ENCODE measurements around the gene NPW.

The NPW gene

DNA sequence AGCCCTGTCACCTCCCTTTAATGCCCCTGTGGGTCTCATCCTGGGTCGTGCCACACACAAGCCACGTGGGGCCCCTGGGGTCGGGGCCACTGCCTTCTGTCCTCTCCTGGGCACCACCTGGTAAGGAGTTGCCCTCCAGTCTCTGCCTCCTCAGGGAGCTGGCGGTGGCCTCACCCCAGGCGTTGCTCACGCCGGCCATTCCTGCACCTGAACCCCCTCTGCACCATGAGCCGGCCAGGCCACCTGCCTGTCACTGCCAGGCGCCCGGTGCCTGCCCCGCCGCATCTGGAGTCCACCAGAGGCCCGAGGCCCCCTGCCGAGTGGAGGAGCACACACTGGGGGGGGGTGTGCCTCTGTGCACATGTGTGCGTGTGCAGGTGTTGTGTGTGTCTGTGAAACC is 17.5 kb downstream of the NPW start:
- DNase-seq, result no peak

DNA sequence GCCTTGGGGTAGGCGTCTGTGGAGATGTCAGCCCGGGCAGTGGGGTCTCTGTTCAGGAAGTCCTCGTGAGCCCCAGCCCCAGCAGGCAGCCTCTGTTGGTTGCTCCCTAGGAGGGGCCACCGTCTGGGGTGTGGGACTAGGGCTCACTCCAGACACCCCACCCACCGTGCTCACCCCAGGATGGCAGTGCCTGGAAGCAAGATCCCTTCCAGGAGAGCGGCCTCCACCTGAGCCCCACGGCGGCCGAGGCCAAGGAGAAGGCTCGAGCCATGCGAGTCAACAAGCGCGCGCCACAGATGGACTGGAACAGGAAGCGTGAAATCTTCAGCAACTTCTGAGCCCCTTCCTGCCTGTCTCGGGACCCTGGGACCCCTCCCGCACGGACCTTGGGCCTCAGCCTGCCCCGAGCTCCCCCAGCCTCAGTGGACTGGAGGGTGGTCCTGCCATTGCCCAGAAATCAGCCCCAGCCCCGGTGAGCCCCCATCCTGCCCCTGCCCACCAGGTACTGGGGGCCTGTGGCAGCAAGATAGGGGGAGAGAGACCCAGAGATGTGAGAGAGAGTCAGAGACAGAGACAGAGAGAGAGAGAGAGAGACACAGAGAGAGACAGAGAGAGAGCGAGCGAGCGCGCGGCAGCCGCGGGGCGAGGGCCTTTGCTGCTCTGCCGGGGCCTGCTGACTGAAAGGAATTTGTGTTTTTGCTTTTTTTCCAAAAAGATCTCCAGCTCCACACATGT is 18.2 kb downstream of the NPW start:
- DNase-seq, result no peak

DNA sequence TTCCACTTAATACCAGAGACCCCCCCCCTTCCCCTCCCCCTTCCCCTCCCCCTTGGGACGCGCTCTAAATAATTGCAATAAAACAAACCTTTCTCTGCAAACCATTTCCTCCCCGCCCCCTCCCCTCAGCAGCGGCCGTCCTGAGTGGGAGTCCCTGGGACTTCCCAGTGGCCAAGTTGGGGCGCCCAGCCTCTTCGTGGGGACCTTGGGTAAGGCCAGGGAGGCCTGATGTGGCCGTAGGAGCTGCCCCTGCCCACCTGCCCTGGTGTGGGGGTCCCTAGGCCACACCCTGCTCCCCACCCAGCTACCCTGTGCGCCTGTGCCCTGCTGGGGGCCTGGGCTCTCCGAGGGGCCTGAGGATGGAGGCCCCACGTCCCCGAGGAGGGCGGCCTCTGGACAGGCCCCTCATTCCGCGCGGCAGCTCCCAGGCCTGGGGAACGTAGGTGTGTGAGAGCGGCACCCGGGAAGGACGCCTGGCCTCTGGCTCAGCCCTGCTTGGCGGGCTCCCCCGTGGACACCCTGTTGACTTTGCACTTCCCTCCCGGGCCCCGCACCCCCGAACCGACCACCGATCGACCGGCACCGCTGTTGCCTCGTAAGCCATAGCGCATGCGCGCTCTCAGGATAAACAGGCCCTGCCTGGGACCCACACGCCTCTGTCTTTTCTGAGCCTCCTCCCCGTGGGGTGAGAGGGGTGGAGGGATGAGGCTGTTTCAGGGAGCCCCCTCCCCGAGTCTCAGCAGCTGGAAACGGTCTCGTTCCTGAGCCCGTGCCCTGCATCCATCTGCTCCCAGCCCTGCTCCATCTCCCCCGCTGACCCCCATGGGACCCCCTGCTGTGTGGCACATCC is 19.0 kb downstream of the NPW start:
- no peak for DNase-seq

DNA sequence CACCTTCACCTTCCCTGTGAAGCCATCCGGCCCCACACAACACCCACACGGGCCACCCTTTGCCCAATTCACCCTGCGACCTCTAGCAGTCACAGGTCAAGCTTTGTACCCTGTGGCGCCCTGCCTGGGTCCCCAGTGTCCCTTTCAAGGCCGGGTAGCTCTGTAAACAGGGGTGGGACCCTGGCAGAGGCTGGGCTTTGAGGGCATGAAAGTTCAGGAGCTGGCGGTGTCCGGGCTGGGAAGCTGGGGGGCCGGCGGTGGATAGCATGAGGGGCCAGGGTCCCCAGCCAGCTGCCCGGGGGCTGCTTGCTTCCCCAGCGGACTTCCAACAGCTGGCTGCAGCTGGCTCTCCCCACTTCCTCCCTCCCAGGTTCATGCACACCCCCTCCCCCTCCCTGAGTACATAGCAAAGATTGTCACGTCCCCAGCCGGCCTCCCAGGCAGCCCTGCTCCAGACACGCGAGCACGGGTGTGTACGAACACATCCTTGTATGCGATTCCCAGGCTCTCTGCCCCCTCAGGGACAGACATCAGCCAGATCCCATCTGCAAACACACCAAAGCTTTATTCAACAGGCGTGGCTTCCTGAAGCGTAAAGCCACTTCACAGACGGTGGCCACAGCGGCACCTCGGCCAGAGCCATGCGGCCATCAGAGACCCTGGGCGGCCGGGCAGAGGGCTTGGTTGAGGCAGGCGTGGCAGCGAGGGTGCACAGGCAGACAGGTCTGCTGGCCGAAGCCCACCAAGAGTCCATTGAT is 19.9 kb downstream of the NPW start:
- DNase-seq, result no peak

DNA sequence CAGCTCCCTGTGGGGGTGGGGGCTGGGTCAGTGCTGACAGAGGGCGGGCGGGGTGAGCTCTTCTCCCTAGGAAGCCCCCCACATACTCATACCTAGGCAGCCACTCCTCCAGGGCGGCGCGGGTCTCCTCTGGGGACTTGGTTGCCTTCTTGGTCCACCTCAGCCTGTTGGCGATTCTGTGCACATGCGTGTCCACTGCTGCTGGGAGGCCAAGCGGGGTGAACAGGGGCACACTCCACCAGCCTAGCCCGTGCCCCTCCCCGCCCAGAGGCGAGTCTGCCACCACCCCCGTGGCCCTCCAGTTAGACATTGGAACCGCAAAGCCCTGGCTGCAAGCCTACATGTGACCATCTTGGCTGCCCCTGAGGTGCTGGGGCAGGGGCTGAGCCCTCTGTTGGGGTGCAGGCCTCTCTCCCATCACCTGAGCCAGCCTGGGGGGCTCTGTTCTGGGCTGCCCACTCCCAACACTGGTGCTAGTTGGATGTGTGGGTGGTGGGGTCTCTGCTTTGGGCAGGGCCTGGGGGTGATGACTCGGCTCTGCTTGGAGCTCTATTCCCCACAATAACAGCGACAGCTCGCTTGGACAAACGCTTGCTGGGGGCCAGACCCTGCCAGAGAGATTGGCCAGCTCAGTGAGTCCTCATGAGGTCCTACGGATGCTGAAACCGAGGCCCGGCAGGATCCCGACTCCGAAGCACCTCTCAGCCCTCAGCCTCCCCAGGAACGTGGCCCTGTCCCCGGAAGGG is 20.6 kb downstream of the NPW start:
- DNase-seq, result no peak

DNA sequence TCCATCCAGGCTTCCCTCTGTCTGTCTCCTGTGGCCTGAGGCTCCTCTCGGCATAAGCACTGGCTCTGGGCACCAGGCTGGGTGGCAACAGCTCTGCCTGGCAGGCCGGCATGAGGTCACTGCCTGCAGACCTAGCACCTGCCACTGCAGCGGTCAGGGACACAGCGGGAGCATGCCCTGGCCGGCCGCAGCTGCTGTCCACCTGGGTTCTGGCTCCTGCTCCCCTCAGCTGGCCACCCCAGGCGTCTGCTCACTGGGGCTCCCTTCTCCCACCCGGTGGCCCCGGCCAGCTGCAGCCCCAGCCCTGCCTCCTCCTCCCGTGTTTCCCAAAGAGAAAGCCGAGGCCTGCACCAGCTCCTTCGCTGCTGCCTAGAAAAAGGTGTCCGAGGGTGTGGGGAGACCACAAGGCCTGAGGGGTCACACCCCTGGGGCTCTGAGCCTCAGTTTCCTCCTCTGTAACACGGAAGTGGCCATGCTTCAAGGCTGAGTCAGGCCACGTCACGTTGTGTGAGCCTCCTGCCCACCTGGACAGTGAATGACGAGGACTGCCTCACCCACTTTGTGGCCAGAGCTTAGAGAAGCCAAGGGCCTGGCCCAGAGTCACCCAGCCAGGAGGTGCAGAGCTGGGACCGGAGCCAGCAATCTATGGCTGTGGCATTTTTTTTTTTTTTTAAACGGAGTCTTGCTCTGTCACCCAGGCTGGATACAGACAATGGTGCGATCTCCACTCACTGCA is 21.4 kb downstream of the NPW start:
- no peak for DNase-seq

DNA sequence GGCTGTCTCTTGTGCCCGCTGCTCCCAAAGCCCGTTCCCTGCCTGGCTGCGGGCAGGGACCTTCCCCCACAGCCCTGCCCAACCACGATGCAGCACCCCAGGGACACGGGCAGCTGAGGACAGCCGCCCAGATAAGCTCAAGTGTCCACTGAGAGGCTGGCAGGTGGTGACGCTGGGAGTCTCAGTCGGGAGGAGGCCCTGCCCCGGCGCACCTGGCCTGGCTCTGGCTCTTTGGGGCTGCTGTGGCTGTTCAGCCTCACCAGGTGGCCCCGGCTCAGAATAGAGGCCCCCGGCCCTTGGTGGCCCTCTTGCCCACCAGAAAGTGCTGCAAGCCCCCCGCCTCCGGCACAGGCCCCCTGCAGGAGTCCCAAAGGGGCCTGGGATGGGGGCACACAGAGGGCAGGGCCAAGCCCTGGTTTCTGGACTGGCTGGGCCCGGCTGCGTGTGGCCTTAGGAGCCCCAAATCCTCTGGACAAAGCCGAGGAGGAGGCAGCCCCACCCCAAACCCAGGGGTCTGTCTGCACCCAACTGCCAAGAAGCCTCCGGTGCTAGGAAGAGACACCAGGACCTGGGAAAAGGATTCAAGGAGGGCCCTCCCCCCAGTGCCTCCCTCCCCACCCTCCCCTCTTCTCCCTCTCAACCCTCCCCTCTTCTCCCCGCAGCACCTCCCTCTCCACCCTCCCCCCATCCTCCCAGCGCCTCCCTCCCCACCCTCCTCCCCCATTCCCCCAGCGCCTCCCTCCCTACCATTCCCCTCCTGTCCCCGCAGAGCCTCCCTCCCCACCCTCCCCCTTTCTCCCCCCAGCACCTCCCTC is 22.8 kb downstream of the NPW start:
- no peak for DNase-seq

DNA sequence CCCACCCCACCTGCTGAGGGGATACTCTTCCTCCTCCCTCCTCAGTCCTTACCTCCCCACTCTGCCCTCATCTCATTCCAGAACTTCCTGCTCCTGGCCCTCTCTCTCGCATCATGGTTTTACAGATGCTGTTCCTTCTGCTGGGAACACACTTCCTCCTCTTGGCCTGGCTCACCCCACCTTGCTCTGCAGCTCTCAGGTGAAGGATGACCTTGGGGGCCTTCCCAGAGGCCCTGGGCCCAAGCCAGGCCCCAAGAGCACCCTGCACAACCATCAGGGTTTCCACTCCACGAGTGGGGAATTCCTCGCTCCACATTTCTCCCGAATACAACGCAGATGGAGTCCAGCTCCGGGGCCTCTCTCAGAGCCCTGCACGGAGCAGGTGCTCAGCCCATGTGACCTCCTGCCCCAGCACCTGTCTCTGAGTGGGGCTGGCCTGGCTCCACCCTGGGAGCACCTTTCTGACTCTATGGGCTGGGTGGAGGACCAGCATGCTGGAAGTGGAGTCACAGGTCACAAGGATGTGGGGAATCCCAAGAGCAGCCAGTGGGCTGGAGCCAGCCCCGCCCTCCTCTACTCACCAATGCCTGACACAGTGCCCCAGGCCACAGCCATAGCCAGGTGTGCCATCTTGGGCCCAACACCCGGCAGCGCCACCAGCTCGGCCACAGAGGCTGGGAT is 23.5 kb downstream of the NPW start:
- DNase-seq, result no peak

DNA sequence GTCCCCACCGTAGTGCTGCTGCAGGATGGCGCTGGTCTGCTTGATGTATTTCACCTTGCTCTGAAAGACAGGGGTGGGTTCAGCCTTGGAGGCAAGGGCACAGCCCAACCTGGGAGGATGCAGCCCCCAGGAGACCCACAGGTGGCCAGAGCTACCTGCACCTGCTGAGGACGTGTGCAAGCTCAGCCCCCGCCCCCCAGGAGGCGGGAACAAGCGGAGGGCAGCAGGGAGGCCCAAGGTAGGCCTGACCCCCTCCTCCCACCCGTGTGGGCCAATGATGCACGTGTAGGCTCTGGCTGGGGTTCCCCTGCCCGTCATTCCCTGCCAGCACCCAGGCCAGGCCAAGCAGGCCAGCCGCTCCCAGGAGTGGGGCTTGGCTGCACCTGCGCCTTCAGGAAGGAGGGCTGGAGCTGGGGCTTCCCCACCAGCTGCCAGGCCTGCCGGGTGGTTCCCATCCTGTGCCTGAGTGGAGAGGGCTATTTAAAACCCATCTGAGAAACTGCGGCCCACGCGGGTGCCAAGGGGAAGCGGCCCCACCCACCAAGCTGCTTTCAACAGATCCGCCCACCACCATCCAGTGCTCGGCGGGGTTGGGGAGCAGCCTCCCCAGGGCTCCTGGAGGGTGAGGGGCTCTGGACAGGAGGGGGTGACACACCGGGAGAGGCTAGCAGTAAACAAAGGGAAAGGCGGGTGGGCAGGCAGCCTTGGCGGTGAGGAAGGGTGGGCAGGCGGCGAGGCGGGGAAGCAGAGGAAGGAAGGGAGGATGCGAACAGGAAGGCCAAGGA is 24.3 kb downstream of the NPW start:
- DNase-seq, result no peak

DNA sequence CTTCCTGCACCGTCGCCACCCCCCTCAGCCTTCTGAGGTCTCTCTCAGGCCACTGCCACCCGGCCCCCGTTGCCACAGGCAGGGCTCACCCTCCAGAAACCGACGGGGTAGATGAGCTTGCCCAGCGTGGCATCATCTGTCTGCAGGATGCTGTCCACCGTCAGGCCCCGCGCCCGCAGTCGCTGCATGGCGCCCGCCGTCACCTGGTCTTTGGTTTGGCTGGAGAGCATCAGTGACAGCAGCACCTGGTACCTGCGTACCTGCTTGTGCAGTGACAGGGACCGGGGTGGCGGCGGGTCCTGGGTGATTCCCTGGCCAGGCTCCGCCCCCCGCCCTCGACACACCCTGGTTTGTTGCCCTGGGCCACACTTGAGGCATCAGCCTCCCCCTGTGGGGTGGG is 25.0 kb downstream of the NPW start:
- no peak for DNase-seq

DNA sequence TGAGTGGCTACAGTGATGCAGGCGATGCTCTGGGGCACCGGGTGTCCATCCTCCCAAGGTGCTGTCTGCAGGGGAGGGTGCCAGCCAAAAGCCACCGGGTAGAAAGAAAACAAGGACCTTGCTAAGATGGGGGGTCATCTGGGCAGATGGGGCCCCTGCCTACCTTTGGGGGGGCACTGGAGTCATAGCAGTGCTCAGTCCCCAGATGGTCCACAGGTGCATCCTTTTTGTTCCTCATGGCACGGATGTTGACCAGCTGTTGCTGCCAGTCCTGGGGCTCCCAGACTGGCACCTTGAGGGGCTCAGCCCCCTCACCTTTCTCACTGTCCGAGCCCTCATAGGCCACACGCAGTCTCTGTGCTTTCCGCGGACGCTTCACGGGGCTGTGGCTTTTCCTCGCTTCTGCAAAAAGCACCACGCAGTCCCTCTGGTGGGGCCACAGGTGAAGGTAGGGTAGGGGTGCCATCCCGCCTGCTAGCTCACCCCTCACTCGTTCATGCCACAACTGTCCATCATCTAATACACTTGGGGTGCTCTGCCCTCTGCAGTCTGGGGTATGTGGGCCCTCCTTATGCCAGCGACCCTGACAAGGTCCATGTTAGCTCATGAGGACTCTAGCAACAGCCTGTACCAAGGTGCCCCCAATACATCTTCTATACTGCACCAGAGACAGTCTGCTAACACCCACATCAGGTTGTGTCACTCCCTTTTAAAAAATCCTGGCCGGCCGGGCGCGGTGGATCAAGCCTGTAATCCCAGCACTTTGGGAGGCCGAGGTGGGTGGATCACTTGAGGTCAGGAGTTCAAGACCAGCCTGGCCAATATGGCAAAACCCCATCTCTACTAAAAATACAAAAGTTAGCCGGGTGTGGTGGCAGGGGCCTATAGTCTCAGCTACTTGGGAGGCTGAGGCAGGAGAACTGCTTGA is 26.6 kb downstream of the NPW start:
- DNase-seq, result no peak

DNA sequence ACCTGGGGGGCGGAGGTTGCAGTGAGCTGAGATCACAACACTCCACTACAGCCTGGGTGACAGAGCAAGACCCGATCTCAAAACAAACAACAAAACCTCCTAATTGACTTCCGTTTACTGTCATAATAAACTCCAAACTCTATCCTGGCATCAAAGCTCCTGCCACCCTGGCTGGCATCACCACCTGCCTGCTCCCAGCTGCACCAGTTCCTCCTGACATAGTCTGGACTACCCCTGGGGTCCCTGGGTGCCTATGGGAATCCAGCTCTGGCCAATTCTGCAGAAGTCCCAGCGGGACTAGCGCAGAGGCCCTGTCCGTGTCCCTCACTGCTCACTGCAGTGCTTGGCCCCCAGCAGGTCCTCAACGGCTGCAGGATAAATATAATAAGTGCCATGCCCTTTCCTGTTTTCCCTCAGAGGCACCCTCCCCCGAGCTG is 27.3 kb downstream of the NPW start:
- no peak for DNase-seq

DNA sequence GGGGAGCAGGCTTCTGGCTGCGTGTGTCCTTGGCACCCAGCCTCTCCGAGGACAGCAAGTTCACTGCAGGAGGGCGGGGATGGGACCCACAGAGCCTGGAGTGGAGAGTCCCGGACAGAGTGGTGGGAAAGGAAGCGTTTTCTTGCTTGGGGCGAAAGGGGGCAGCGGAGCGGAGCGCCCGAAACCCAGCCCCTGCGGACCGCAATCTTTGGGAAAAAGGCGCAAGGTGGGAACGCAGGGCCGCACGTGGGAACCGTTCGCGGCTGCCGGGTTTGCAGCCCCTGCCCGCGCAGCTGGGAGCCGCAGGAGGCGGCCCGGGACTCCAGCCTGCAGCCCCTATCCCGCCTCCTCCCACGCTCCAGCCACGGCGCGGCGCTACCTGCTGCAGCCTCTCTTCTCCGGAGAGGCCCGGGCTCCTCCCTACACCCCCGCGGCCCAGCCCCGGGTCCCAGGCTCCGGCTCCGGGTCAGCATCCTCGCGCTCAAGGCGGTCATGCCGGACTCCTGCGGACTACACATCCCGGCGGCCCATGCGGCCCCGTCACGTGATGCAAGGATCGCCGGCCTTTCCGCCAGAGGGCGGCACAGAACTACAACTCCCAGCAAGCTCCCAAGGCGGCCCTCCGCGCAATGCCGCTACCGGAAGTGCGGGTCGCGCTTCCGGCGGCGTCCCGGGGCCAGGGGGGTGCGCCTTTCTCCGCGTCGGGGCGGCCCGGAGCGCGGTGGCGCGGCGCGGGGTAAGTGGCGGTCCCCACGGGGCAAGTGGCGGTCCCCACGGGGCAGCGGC is 27.9 kb downstream of the NPW start, which contains the start of the genes NTHL1 and TSC2:
NTHL1 (minus strand) TSS at position 505 of the 786 bp plus-strand sequence; CDS start at position 494, 11 bp downstream.
TSC2 (plus strand) TSS at position 656 of the 786 bp plus-strand sequence. CDS start 631 bp downstream, outside the sequence.
- peak; percentile 87 for DNase-seq

DNA sequence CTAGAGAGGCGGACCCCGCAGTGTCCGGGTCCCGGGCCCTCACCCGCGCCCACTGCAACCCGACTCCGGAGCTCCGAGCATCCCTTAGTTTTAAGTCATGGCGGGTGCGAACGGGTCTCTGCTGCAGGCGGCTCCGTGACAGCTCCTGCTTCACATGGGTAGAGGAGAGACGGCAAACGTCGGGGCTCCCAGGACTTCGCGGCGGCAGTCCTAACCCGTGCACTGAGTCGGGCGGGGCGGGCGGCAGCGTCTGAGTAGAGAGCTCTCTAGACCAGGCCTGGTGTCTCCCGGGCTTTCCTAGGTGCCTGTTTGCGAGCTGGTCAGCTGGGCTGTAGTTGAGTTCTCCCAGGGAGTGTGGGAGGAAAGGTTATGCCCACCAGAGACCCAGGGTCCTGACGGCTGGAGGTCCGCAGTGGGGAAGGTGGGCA is 28.5 kb downstream of the NPW start:
- no peak for DNase-seq

DNA sequence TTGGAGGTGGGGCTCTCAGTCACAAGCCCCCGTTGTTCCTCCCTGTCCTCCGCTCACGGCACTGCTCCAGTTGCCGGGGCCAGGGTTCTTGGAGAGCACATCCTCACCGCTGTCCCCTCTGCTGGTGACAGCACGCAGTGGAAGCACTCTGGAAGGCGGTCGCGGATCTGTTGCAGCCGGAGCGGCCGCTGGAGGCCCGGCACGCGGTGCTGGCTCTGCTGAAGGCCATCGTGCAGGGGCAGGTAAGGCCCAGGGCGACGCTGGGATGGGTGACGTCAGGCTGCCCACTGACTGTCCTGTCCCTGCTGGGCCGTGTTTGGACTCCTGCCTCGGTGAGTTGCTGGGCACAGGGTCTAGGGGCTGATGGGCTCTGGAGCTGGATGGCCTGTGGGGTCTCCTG is 33.6 kb downstream of the NPW start:
- DNase-seq, result no peak

DNA sequence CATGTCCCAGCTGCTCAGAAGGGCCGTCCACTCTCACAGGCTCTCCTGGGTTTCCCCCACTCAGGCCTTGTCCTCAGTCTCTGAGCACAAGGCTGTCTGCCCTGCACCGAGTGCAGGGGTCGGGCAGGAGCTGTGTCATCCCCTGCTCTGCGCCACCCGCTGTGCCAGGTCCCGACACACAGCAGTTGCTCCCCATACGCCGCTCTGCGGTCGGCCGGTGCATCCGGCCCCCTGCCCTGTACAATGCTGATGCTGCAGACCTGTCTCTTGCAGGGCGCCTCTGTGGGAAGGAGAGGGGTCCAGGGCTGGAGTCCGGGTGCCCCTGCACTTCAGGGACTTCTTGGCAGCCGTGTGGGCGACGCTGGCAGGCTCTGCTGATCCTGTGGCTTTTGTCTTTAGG is 34.3 kb downstream of the NPW start:
- no peak for DNase-seq

DNA sequence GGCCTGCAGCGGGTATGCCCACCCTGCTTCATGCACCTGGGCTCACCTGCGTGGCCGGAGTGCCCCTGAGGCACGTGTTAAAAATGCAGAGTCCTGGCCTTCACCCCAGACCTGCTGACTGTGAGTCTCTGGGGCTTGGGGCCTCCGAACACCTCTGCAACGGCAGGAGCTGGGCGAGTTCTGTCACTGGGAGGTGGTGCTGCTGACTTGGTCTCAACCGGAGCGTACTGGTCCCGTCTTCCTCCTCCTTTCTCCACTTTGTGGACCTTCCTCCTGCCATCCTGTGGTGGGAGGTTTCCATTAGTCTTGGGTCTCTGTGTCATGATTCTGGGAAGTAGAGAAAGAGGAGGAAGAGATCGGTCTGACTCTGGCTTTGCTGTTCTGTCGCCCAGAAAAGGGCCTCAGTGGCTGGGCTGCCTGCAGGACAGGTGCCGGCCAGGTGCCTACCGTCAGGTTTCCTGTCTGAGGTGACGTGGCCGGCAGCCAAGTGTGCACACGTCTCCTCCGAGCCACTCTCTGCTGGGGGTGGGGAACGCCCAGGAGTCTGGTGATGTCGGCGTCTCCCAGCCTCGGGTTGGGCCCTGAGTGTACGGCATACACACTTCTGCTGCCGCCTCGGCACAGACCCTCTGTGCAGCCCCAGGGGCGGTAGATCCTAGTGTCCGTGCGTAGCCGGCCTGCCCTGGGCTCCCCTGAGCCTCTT is 35.1 kb downstream of the NPW start:
- no peak for DNase-seq

Measured in activated gamma-delta T cell (primary cell).